K562 (cell line): ENCODE data around the gene ARMH1. TPM values are rescaled to one million over a fixed set of nuclear protein-coding genes. Genes with fewer than 3 reads are reported as not detected.

Source experiments
- ARID3A ChIP-seq: IDR thresholded peaks from 2 replicates; pipeline ENCODE4 v1.6.1; 2012; ENCODE audit warnings: low read depth, low read length, improper control_type of control experiment, borderline replicate concordance
- ARNT ChIP-seq, 2 experiments: fragments of 450-650 bp; IDR thresholded peaks; 2 replicates each; pipeline ENCODE4 v1.6.1; 2016; ENCODE audit warnings: mild to moderate bottlenecking in 1 of 2
- BRD4 ChIP-seq: fragments of 200-600 bp; sonication (generic); IDR thresholded peaks from 2 replicates; pipeline ENCODE4 v1.6.1; 2017; ENCODE audit warnings: inconsistent platforms
- DIDO1 ChIP-seq: fragments of 450-650 bp; IDR thresholded peaks from 2 replicates; pipeline ENCODE4 v1.6.1; 2016; ENCODE audit warnings: low read depth, missing biosample characterization, missing genetic modification characterization
- FOXJ2 ChIP-seq: fragments of 200-800 bp; sonication (Bioruptor generic); IDR thresholded peaks from 2 replicates; pipeline ENCODE4 v1.6.1; 2016; ENCODE audit warnings: missing genetic modification characterization, missing compliant biosample characterization
- FOXP4 ChIP-seq: sonication (generic); formaldehyde crosslinking; IDR thresholded peaks from 2 replicates; pipeline ENCODE4 v1.8.0; 2022; ENCODE audit warnings: mild to moderate bottlenecking, missing genetic modification reagents, borderline replicate concordance
- GATAD2A ChIP-seq: fragments of 450-650 bp; IDR thresholded peaks from 2 replicates; pipeline ENCODE4 v1.6.1; 2017
- HDGF ChIP-seq: fragments of 450-650 bp; IDR thresholded peaks from 2 replicates; pipeline ENCODE4 v1.6.1; 2016
- HMGN3 ChIP-seq: IDR thresholded peaks from 2 replicates; pipeline ENCODE4 v1.6.1; 2011; ENCODE audit warnings: borderline replicate concordance, low read depth, mild to moderate bottlenecking, mixed read lengths, low read length; ENCODE audit not compliant: insufficient read length; ENCODE audit errors: extremely low read depth
- KDM2B ChIP-seq: fragments of 250-450 bp; sonication (Bioruptor Pico); IDR thresholded peaks from 2 replicates; pipeline ENCODE4 v1.8.0; 2021; ENCODE audit warnings: mild to moderate bottlenecking, moderate library complexity
- KLF13 ChIP-seq: fragments of 450-650 bp; IDR thresholded peaks from 2 replicates; pipeline ENCODE4 v1.6.1; 2016; ENCODE audit warnings: missing genetic modification characterization, low read depth, mild to moderate bottlenecking, missing compliant biosample characterization, moderate library complexity, borderline replicate concordance
- NFIX ChIP-seq: fragments of 250-450 bp; sonication (Bioruptor Pico); IDR thresholded peaks from 2 replicates; pipeline ENCODE4 v1.4.0; 2020; ENCODE audit warnings: low read depth, mild to moderate bottlenecking, moderate library complexity
- PML ChIP-seq: IDR thresholded peaks from 2 replicates; pipeline ENCODE4 v1.6.1; 2012; ENCODE audit warnings: low read length, inconsistent platforms
- PRPF4 ChIP-seq: fragments of 200-400 bp; formaldehyde crosslinking; IDR thresholded peaks from one replicate; pipeline ENCODE4 v1.6.1; 2017; ENCODE audit warnings: low read length, low read depth, mild to moderate bottlenecking; ENCODE audit not compliant: insufficient read depth, poor library complexity, severe bottlenecking
- SIN3B ChIP-seq: fragments of 450-650 bp; IDR thresholded peaks from 2 replicates; pipeline ENCODE4 v1.6.1; 2017; ENCODE audit warnings: low read depth, mild to moderate bottlenecking, moderate library complexity
- TAF1 ChIP-seq: IDR thresholded peaks from 2 replicates; pipeline ENCODE4 v1.6.1; 2011; ENCODE audit warnings: mild to moderate bottlenecking, low read length, moderate library complexity; ENCODE audit not compliant: insufficient read depth, control insufficient read depth, severe bottlenecking; ENCODE audit errors: extremely low read depth
- TARDBP ChIP-seq: fragments of 450-650 bp; IDR thresholded peaks from 2 replicates; pipeline ENCODE4 v1.6.1; 2016
- ZC3H11A ChIP-seq: IDR thresholded peaks from 2 replicates; pipeline ENCODE4 v1.6.1; 2012; ENCODE audit warnings: low read depth, low read length, improper control_type of control experiment
- ZC3H4 ChIP-seq: sonication (generic); formaldehyde crosslinking; IDR thresholded peaks from 2 replicates; pipeline ENCODE4 v1.9.0; 2021; ENCODE audit warnings: missing genetic modification reagents, borderline replicate concordance
- ZFX ChIP-seq: sonication (generic); formaldehyde crosslinking; IDR thresholded peaks from 2 replicates; pipeline ENCODE4 v1.8.0; 2022; ENCODE audit warnings: mild to moderate bottlenecking, missing genetic modification reagents, moderate library complexity
- ZNF175 ChIP-seq: fragments of 200-800 bp; sonication (Bioruptor generic); IDR thresholded peaks from 2 replicates; pipeline ENCODE4 v1.6.1; 2016; ENCODE audit warnings: low read depth, mild to moderate bottlenecking, missing genetic modification characterization, missing compliant biosample characterization
- ZNF24 ChIP-seq: fragments of 450-650 bp; IDR thresholded peaks from 2 replicates; pipeline ENCODE4 v1.6.1; 2016
- ZNF778 ChIP-seq: fragments of 450-650 bp; formaldehyde crosslinking; IDR thresholded peaks from 2 replicates; pipeline ENCODE4 v1.4.0; 2020; ENCODE audit warnings: mild to moderate bottlenecking, moderate library complexity
- polyA plus RNA-seq, 8 experiments: library from polyadenylated mRNA; depleted of rRNA in 4 of 8; stranded (reverse) in 5 of 8; unstranded in 3 of 8; fragments of >200 nt; fragmentation: Nextera tagmentation in 2 of 8; fragmentation: Illumina TruSeq in 1 of 8; extraction: Ambion mirVana in 2 of 8; extraction: Trizol in 1 of 8; gene quantifications; 2 replicates each; pipeline versions ENCODE4 v1.2.1 to v1.2.3, GENCODE V29; 2011 to 2014; ENCODE audit warnings: inconsistent platforms in 1 of 8, missing spikeins in 1 of 8
- total RNA-seq, 7 experiments: library from RNA; depleted of rRNA in 6 of 7; stranded (reverse); fragments of >200 nt in 6 of 7; fragmentation: Illumina TruSeq in 2 of 7; extraction: Trizol in 2 of 7; gene quantifications; 2 replicates each; pipeline versions ENCODE4 v1.2.1 to v1.2.3, GENCODE V29; 2011 to 2021; ENCODE audit warnings: low replicate concordance in 1 of 7

ARMH1 gene
- total and polyA plus RNA-seq, 9 of the 15 experiments (the other 6 are each of a cell fraction or from before 2014, with no cell fraction given): 0.41 TPM; not detected in 8

DNA sequence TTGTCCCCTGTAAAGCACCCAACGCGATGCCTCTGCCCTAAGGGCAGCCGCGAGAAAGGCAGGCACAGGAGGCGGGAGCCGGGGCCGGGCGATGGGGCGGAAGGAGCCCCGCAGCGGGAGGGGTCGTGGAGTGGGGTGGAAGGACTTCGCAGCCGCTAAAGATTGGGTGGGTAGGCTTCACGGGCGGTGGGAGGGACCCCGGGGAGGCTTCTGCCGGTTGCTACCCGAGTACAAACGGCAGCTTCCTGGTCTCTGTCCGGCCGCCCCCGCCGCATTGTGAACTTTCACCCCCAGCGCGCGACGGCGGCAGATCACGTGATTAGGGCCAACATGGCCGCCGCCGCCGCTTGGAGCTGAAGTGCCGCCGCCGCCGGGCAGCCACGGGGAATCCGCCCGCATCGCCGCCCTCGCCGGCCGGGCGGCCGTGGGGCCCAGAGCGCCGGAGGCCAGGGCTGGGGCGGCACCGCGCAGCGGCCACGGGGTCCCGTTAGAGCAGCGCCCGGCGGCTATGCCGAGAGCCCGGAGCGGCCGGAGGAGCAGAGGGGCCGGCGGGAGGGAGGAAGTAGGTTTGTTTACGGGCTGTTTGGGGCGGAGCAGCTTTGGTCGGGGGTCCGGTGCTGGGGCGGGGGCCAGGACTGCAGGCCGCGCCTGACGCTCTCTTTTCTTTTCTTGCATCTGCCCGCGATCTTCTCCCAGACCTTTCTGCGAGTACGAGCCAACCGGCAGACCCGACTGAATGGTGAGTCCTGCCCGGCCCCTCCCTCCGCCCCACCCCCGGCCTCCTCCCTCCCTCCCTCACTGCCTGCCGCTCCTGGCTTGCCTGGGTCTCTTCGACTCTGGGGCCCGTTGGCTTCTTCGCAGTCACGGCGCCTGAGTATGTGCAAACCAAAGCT lies 42.6 kb upstream of the ARMH1 start (continued):
- TF ChIP-seq KLF13 (tag) (no peak), ZFX (peak; percentile 82), FOXJ2 (tag) (0 out of 2 replicates have a peak, but pooled peaks have one; percentile 20), PML (peak; percentile 71), ZC3H4 (CRISPR knock-in tag) (peak; percentile 64; the same call in 1 of the 2 replicates), KDM2B (no peak), PRPF4 (peak; percentile 56), ZC3H11A (no peak), GATAD2A (no peak), TAF1 (peak; percentile 96), ZNF24 (peak; percentile 56; the same call in 1 of the 2 replicates), FOXP4 (CRISPR knock-in tag) (no peak; the same call in 1 of the 2 replicates), ZNF778 (CRISPR knock-in tag) (no peak), ARNT (IDR thresholded peaks at IDR 0.05) (no peak), NFIX (CRISPR knock-in tag) (no peak), DIDO1 (peak; percentile 81), HDGF (no peak), TARDBP (peak; percentile 47; the same call in 1 of the 2 replicates), HMGN3 (peak; percentile 91), ARID3A (no peak), SIN3B (peak; percentile 98), ZNF175 (peak; percentile 32; the same call in 1 of the 2 replicates), BRD4 (peak; percentile 92)
